HG03469 (cell line): ENCODE measurements around the gene GABARAP.

Experiments used
- ATAC-seq: cut with Tn5 transposase; IDR thresholded peaks from one replicate; pipeline ENCODE4 v1.9.1; 2021; ENCODE audit warnings: mild to moderate bottlenecking, moderate library complexity, moderate number of reproducible peaks; ENCODE audit not compliant: unreplicated experiment

Gene GABARAP

GRCh38 chr17:7241090-7241733, 1.0 kb downstream of the GABARAP start:
- no peak for ATAC-seq

- no peak for ATAC-seq
Observed at GRCh38 chr17:7240375-7240774, 1.9 kb downstream of the GABARAP start.

GRCh38 chr17:7239091-7240027, 2.9 kb downstream of the GABARAP start, which contains the start of gene PHF23:
Gene PHF23, minus strand, starts transcription at chr17:7239457. Its CDS starts 178 bp downstream, at chr17:7239279.
- ATAC-seq, result peak; percentile 33

- no peak for ATAC-seq
Observed at GRCh38 chr17:7238420-7239090, 3.7 kb downstream of the GABARAP start.

- no peak for ATAC-seq
Observed at GRCh38 chr17:7237761-7238419, 4.4 kb downstream of the GABARAP start.

- ATAC-seq, result no peak
Observed at GRCh38 chr17:7237266-7237760, 4.9 kb downstream of the GABARAP start.

GRCh38 chr17:7236808-7237207, 5.4 kb downstream of the GABARAP start:
- no peak for ATAC-seq

GRCh38 chr17:7235693-7236665, 6.3 kb downstream of the GABARAP start:
- ATAC-seq, result no peak

- no peak for ATAC-seq
Observed at GRCh38 chr17:7234083-7234951, 7.9 kb downstream of the GABARAP start, which contains the start of gene DVL2. Gene DVL2, minus strand, starts transcription at chr17:7234517. Its CDS starts 255 bp downstream, at chr17:7234262.

GRCh38 chr17:7233701-7234082, 8.6 kb downstream of the GABARAP start:
- ATAC-seq, result no peak

GRCh38 chr17:7232114-7232513, 10.1 kb downstream of the GABARAP start:
- ATAC-seq, result no peak

- no peak for ATAC-seq
Observed at GRCh38 chr17:7229504-7229903, 12.7 kb downstream of the GABARAP start.

- no peak for ATAC-seq
Observed at GRCh38 chr17:7228920-7229319, 13.3 kb downstream of the GABARAP start.

GRCh38 chr17:7226721-7227710, 15.2 kb downstream of the GABARAP start:
- ATAC-seq, result no peak

GRCh38 chr17:7225711-7226331, 16.4 kb downstream of the GABARAP start:
- ATAC-seq, result no peak

- no peak for ATAC-seq
Observed at GRCh38 chr17:7224661-7225111, 17.6 kb downstream of the GABARAP start.

GRCh38 chr17:7224110-7224509, 18.1 kb downstream of the GABARAP start:
- no peak for ATAC-seq
